ENCODE data around the gene NPTX1. TPM values are rescaled to one million over a fixed set of nuclear protein-coding genes. Genes with fewer than 3 reads are reported as not detected.
A peak's percentile ranks its signal among the peaks of the same experiment; 100 is the strongest.

NPTX1 gene
- total RNA-seq, 1 experiment from 2014 or later: 0.11 TPM

- DNase-seq (ENCODE audit: low read depth): no peak
Measured at GRCh38 chr17:80428363-80428762, 48.0 kb downstream of the NPTX1 start.

- no peak for DNase-seq (ENCODE audit: low read depth)
Measured at GRCh38 chr17:80427366-80428282, 48.8 kb downstream of the NPTX1 start.

GRCh38 chr17:80426671-80427326 lies 49.6 kb downstream of the NPTX1 start:
- peak; percentile 70 for DNase-seq (ENCODE audit: low read depth)

- DNase-seq (ENCODE audit: low read depth): no peak
Measured at GRCh38 chr17:80425835-80426426, 50.5 kb downstream of the NPTX1 start.

- DNase-seq (ENCODE audit: low read depth): no peak
Measured at GRCh38 chr17:80424878-80425765, 51.3 kb downstream of the NPTX1 start.

- no peak for DNase-seq (ENCODE audit: low read depth)
Measured at GRCh38 chr17:80424261-80424660, 52.1 kb downstream of the NPTX1 start.

GRCh38 chr17:80423536-80424225 lies 52.7 kb downstream of the NPTX1 start:
- no peak for DNase-seq (ENCODE audit: low read depth)

- no peak for DNase-seq (ENCODE audit: low read depth)
Measured at GRCh38 chr17:80422981-80423380, 53.4 kb downstream of the NPTX1 start.

- no peak for DNase-seq (ENCODE audit: low read depth)
Measured at GRCh38 chr17:80422276-80422675, 54.1 kb downstream of the NPTX1 start.

- no peak for DNase-seq (ENCODE audit: low read depth)
Measured at GRCh38 chr17:80421381-80422090, 54.9 kb downstream of the NPTX1 start.

- DNase-seq (ENCODE audit: low read depth): no peak
Measured at GRCh38 chr17:80419255-80419654, 57.2 kb downstream of the NPTX1 start.

GRCh38 chr17:80418589-80418988 lies 57.8 kb downstream of the NPTX1 start:
- DNase-seq (ENCODE audit: low read depth): no peak

Other genes starting within 250 kb of the NPTX1 start
- gene RNF213, start 215.8 kb downstream of the NPTX1 start, total RNA-seq (2014; rRNA removed; shearing (Covaris generic)): 19.0 and 22.2 TPM in 2 replicates
- gene ENDOV, start 61.4 kb downstream of the NPTX1 start, total RNA-seq (2014; rRNA removed; shearing (Covaris generic)): 22.4 and 24.6 TPM in 2 replicates
- gene RPTOR, start 68.2 kb upstream of the NPTX1 start, total RNA-seq (2014; rRNA removed; shearing (Covaris generic)): 7.0 and 9.1 TPM in 2 replicates